ENCODE results near the gene CHCHD3. TPM values are rescaled to one million over a fixed set of nuclear protein-coding genes. Genes with fewer than 3 reads are reported as not detected.

CHCHD3 gene
- polyA plus RNA-seq, 2 of the 4 experiments (the other 2 are of a cell fraction) = 96.7 to 139 TPM

DNA sequence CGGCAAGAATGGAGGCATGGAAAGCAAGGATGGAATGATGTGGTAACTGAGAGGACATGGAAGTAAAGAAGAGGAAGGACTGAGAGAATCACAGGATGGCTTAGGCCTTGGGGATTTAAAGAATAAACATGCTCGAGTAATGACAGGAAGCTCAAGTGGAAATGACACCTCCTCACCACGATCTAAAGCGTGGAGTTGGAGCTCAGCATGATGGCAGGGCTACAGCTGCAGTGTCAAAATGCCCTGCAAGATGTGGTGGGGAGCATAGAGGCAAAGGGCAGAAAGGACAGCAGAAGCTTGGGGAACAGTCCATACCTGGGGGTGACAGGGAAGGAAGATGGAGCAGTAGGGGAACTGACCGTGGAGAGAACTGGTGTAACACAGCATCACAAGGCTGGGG is 276.1 kb downstream of the CHCHD3 start:
- WGBS (ENCODE audit: missing lambda C conversion rate) = 93% methylated on average over 5 of the region's 5 CpGs
- no peak for FAIRE-seq
- POLR2A ChIA-PET = interaction anchor here (0.7 kb wide), 1 partner anchor 957 kb away, joined by 3 read pairs; no protein-coding TSS in a partner anchor

DNA sequence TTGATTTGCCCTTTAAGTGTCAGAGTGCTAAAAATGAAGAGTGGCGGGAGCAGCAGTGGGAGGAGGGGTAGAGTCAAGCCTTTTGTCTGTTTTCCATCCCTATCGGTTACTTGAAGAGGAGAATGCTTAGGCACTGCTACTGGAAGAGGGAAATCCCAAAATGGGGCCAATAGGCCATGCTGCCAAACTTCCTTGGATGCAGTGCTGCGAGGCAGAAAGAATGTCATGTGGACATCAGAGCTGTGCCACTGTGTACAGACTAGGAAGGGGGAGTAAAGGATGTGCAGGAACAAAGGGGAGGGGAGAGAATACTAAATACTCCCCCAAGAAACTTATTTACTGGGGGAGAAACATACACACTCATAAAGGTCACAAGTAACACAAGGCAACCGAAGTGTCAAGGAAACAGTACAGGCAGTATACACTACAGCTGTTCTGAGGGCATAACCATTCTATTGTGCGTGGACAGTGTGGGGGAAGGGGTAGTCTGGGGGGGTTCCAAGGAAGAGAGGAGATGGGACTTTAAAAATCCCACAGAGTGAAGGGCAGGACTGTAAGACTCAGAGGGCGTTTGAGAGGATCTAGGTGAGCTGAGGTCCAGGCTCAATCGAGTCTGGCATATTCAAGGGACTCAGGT is 276.9 kb downstream of the CHCHD3 start:
- H3K4me3 ChIP-seq = no peak overlapping the region
- no peaks in the 10 kb centered on the region for H3K9me3 ChIP-seq
- no peak overlapping the region for H3K4me2 ChIP-seq
- no peak for FAIRE-seq
- CTCF ChIA-PET = no interaction called here
- H3K27ac ChIP-seq = no peak overlapping the region
- DNase-seq (ENCODE audit: low read depth in 1 of 2, low spot score in 1 of 2) = no peak
- WGBS (ENCODE audit: missing lambda C conversion rate) = 76% methylated on average over 7 of the region's 7 CpGs
- POLR2A ChIA-PET = no interaction called here
- ATAC-seq = no peak
- TF ChIP-seq NR3C1 (IDR thresholded peaks at IDR 0.05) = no peak
- TF ChIP-seq, protein P1, sequence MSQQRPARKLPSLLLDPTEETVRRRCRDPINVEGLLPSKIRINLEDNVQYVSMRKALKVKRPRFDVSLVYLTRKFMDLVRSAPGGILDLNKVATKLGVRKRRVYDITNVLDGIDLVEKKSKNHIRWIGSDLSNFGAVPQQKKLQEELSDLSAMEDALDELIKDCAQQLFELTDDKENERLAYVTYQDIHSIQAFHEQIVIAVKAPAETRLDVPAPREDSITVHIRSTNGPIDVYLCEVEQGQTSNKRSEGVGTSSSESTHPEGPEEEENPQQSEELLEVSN (IDR thresholded peaks at IDR 0.05; ENCODE audit: borderline replicate concordance, low read depth) = no peak
- no peak for TF ChIP-seq HOXB5 (CRISPR knock-in tag; IDR thresholded peaks at IDR 0.05)
- TF ChIP-seq FOSL2 (IDR thresholded peaks at IDR 0.05) = no peak
- no peak for TF ChIP-seq FOSL2 (CRISPR knock-in tag; IDR thresholded peaks at IDR 0.05)
- TF ChIP-seq KDM1A (IDR thresholded peaks at IDR 0.05; ENCODE audit: low read depth) = no peak
- no peak for TF ChIP-seq EHMT2 (IDR thresholded peaks at IDR 0.05; ENCODE audit: low read depth)
- no peak for TF ChIP-seq TP53 (CRISPR knock-in tag; IDR thresholded peaks at IDR 0.05)
- peaks cover 8% of the 10 kb centered on the region; the same call in 1 of the 3 replicates for H3K4me1 ChIP-seq

More for the DNA sequence above, 276.1 kb downstream of the CHCHD3 start:
- Histone ChIP-seq H3K27ac (no peak overlapping the region), H3K4me3 (no peak overlapping the region), H3K4me2 (no peak overlapping the region), H3K4me1 (0 out of 3 replicates have a peak, but pooled peaks cover under 1% of the 10 kb centered on the region), H3K9me3 (no peaks in the 10 kb centered on the region)
- CTCF ChIA-PET = no interaction called here
- no peak for DNase-seq (ENCODE audit: low read depth in 1 of 2, low spot score in 1 of 2)
- ATAC-seq = no peak
- TF ChIP-seq EHF (CRISPR knock-in tag; IDR thresholded peaks at IDR 0.05) (no peak), HOXA7 (CRISPR knock-in tag; IDR thresholded peaks at IDR 0.05) (no peak), GATA3 (IDR thresholded peaks at IDR 0.05; ENCODE audit: borderline replicate concordance) (no peak), ESRRA (IDR thresholded peaks at IDR 0.05; ENCODE audit: borderline replicate concordance, low read length) (no peak), HOXB5 (CRISPR knock-in tag; IDR thresholded peaks at IDR 0.05) (no peak), NR3C1 (IDR thresholded peaks at IDR 0.05) (no peak), ZNF302 (CRISPR knock-in tag; IDR thresholded peaks at IDR 0.05) (no peak), NFE2L2 (conservative IDR thresholded peaks at IDR 0.05; ENCODE audit: low read length) (no peak)

DNA sequence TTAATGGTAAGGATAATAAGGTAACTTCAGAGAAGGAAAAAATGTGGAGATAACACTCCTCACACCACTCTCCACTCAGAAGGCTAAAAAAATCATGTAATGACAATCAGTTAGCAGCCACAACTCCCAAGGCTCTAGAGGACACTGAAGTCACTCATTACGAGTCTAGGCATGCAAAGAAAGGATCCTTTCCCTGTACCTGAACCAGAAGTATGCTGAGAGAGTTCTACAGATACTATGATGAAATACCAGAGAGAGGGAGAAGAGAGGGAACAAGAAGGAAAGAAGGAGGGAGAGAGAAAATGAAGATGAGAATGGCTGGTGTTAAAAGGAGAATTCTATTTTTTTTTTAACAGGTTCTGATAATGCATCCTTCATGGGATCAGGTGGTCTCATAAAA is 281.4 kb downstream of the CHCHD3 start:
- no peaks in the 10 kb centered on the region for H3K9me3 ChIP-seq
- H3K4me1 ChIP-seq = peaks cover 19% of the 10 kb centered on the region; the same call in 2 of the 3 replicates
- H3K4me3 ChIP-seq = no peak overlapping the region
- CTCF ChIA-PET = no interaction called here
- no peak overlapping the region for H3K4me2 ChIP-seq
- 91% methylated on average over 1 of the region's 1 CpG for WGBS (ENCODE audit: missing lambda C conversion rate)
- FAIRE-seq = no peak
- TF ChIP-seq FOXS1 (CRISPR knock-in tag; IDR thresholded peaks at IDR 0.05) (no peak), KDM5A (IDR thresholded peaks at IDR 0.05) (no peak), ZNF302 (CRISPR knock-in tag; IDR thresholded peaks at IDR 0.05) (no peak), ZFP36 (IDR thresholded peaks at IDR 0.05; ENCODE audit: borderline replicate concordance, partially characterized antibody) (no peak), MAZ (IDR thresholded peaks at IDR 0.05; ENCODE audit: borderline replicate concordance, low read depth, low read length) (no peak), JUNB (IDR thresholded peaks at IDR 0.05) (no peak), CHD4 (IDR thresholded peaks at IDR 0.05; ENCODE audit: borderline replicate concordance) (no peak), FOSL2 (IDR thresholded peaks at IDR 0.05) (no peak), FOSL2 (CRISPR knock-in tag; IDR thresholded peaks at IDR 0.05) (no peak)
- TF ChIP-seq, protein P2, sequence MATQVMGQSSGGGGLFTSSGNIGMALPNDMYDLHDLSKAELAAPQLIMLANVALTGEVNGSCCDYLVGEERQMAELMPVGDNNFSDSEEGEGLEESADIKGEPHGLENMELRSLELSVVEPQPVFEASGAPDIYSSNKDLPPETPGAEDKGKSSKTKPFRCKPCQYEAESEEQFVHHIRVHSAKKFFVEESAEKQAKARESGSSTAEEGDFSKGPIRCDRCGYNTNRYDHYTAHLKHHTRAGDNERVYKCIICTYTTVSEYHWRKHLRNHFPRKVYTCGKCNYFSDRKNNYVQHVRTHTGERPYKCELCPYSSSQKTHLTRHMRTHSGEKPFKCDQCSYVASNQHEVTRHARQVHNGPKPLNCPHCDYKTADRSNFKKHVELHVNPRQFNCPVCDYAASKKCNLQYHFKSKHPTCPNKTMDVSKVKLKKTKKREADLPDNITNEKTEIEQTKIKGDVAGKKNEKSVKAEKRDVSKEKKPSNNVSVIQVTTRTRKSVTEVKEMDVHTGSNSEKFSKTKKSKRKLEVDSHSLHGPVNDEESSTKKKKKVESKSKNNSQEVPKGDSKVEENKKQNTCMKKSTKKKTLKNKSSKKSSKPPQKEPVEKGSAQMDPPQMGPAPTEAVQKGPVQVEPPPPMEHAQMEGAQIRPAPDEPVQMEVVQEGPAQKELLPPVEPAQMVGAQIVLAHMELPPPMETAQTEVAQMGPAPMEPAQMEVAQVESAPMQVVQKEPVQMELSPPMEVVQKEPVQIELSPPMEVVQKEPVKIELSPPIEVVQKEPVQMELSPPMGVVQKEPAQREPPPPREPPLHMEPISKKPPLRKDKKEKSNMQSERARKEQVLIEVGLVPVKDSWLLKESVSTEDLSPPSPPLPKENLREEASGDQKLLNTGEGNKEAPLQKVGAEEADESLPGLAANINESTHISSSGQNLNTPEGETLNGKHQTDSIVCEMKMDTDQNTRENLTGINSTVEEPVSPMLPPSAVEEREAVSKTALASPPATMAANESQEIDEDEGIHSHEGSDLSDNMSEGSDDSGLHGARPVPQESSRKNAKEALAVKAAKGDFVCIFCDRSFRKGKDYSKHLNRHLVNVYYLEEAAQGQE (IDR thresholded peaks at IDR 0.05) = no peak
- DNase-seq (ENCODE audit: low read depth in 1 of 2, low spot score in 1 of 2) = no peak
- no peak overlapping the region for H3K27ac ChIP-seq
- POLR2A ChIA-PET = no interaction called here
- no peak for ATAC-seq
